Effector CD8-positive, alpha-beta T cell (primary cell): ENCODE data around the gene OTOGL.
"Not testable (repeated sequence)": the region's sequence is repeated elsewhere in the genome, so short reads cannot be mapped to it uniquely, and the experiment has no call there.

ENCODE experiments used
- DNase-seq: peaks from one replicate; lab custom pipeline; 2025; lab: John Stamatoyannopoulos, UW

Gene OTOGL

GRCh38 chr12:80273144-80273543 lies 173.8 kb downstream of the OTOGL start:
- DNase-seq, result no peak

- DNase-seq, result no peak
These were observed 178.4 kb downstream of the OTOGL start for GRCh38 chr12:80277732-80278131.

GRCh38 chr12:80282226-80282625 lies 182.9 kb downstream of the OTOGL start:
- no peak for DNase-seq

GRCh38 chr12:80282761-80283160 lies 183.4 kb downstream of the OTOGL start:
- DNase-seq, result no peak

GRCh38 chr12:80291108-80291754 lies 191.9 kb downstream of the OTOGL start:
- DNase-seq, result no peak

GRCh38 chr12:80293347-80293746 lies 194.0 kb downstream of the OTOGL start:
- no peak for DNase-seq

GRCh38 chr12:80293759-80294158 lies 194.4 kb downstream of the OTOGL start:
- no peak for DNase-seq

GRCh38 chr12:80299219-80299618 lies 199.9 kb downstream of the OTOGL start:
- no peak for DNase-seq

- no peak for DNase-seq
These were observed 200.6 kb downstream of the OTOGL start for GRCh38 chr12:80299976-80300375.

GRCh38 chr12:80307436-80307835 lies 208.1 kb downstream of the OTOGL start:
- not testable (repeated sequence) for DNase-seq

- no peak for DNase-seq
These were observed 213.9 kb downstream of the OTOGL start for GRCh38 chr12:80313209-80313608.

- no peak for DNase-seq
These were observed 215.4 kb downstream of the OTOGL start for GRCh38 chr12:80314741-80315140.

GRCh38 chr12:80316222-80316621 lies 216.9 kb downstream of the OTOGL start:
- DNase-seq, result no peak

- no peak for DNase-seq
These were observed 218.0 kb downstream of the OTOGL start for GRCh38 chr12:80317307-80317706.

GRCh38 chr12:80317899-80318298 lies 218.6 kb downstream of the OTOGL start:
- no peak for DNase-seq

- no peak for DNase-seq
These were observed 220.9 kb downstream of the OTOGL start for GRCh38 chr12:80320121-80320678.

- DNase-seq, result no peak
These were observed 222.3 kb downstream of the OTOGL start for GRCh38 chr12:80321653-80322052.

- DNase-seq, result no peak
These were observed 226.0 kb downstream of the OTOGL start for GRCh38 chr12:80325167-80325959.

GRCh38 chr12:80332827-80333226 lies 233.5 kb downstream of the OTOGL start:
- no peak for DNase-seq

GRCh38 chr12:80352474-80352873 lies 253.1 kb downstream of the OTOGL start:
- no peak for DNase-seq

- no peak for DNase-seq
These were observed 253.9 kb downstream of the OTOGL start for GRCh38 chr12:80353254-80353653.

GRCh38 chr12:80356097-80356496 lies 256.8 kb downstream of the OTOGL start:
- no peak for DNase-seq

GRCh38 chr12:80359703-80360102 lies 260.4 kb downstream of the OTOGL start:
- DNase-seq, result no peak
